Prostate gland (tissue), 2 donors: ENCODE measurements around the gene TRAF2.
"Not testable (repeated sequence)": the region's sequence is repeated elsewhere in the genome, so short reads cannot be mapped to it uniquely, and the experiment has no call there.

Experiments
- CTCF ChIP-seq, 4 experiments: fragments of 200-600 bp in 2 of 4; fragments of 450-650 bp in 2 of 4; sonication (generic) in 2 of 4; IDR thresholded peaks; 1 replicate in 3 of 4; 2 replicates in 1 of 4; pipeline ENCODE4 v1.5.1; 2016 to 2019; ENCODE audit warnings: antibody characterized with exemption in 4 of 4, mild to moderate bottlenecking in 2 of 4, moderate library complexity in 2 of 4
- POLR2AphosphoS5 ChIP-seq: sonication (generic); formaldehyde crosslinking; IDR thresholded peaks from one replicate; pipeline ENCODE4 v1.6.1; 2017; ENCODE audit warnings: antibody characterized with exemption

GRCh38 chr9:136869611-136870010 lies 16.7 kb upstream of the TRAF2 start:
- not testable (repeated sequence) for TF ChIP-seq CTCF (IDR thresholded peaks at IDR 0.05); POLR2AphosphoS5
